GM19452 (cell line): Measurements from ENCODE around the gene TCAF1.
"Not testable (repeated sequence)": the region's sequence is repeated elsewhere in the genome, so short reads cannot be mapped to it uniquely, and the experiment has no call there.

Source experiments
- ATAC-seq: cut with Tn5 transposase; IDR thresholded peaks from one replicate; pipeline ENCODE4 v1.9.1; 2021; ENCODE audit not compliant: unreplicated experiment

TCAF1 gene

GRCh38 chr7:143806664-143807071 lies 95.3 kb downstream of the TCAF1 start:
- not testable (repeated sequence) for ATAC-seq
